Panc1 (cell line): ENCODE results near the gene CX3CL1.

ENCODE experiments used
- POLR2AphosphoS5 ChIP-seq: IDR thresholded peaks from 2 replicates; pipeline ENCODE4 v1.6.1; 2012; ENCODE audit warnings: mild to moderate bottlenecking, low read depth, low read length, moderate library complexity
- SIN3A ChIP-seq: IDR thresholded peaks from 2 replicates; pipeline ENCODE4 v1.6.1; 2012; ENCODE audit warnings: low read depth, mild to moderate bottlenecking, low read length, moderate library complexity, borderline replicate concordance; ENCODE audit not compliant: insufficient read depth
- TCF7L2 ChIP-seq: IDR thresholded peaks from 2 replicates; pipeline ENCODE4 v1.6.1; 2011; ENCODE audit warnings: mild to moderate bottlenecking, low read depth, low read length, inconsistent platforms
- TF ChIP-seq, protein P1 (sequence below): fragments of 450-650 bp; IDR thresholded peaks from 2 replicates; pipeline ENCODE4 v1.5.1; 2017; ENCODE audit warnings: mild to moderate bottlenecking
- TF ChIP-seq, protein P2 (sequence below), 2 experiments: IDR thresholded peaks; 2 replicates each; pipeline ENCODE4 v1.6.1; 2011 to 2012; ENCODE audit warnings: low read depth in 2 of 2, control low read depth in 1 of 2, low read length in 1 of 2, mild to moderate bottlenecking in 1 of 2, moderate library complexity in 1 of 2; ENCODE audit not compliant: insufficient read depth in 1 of 2

DNA sequence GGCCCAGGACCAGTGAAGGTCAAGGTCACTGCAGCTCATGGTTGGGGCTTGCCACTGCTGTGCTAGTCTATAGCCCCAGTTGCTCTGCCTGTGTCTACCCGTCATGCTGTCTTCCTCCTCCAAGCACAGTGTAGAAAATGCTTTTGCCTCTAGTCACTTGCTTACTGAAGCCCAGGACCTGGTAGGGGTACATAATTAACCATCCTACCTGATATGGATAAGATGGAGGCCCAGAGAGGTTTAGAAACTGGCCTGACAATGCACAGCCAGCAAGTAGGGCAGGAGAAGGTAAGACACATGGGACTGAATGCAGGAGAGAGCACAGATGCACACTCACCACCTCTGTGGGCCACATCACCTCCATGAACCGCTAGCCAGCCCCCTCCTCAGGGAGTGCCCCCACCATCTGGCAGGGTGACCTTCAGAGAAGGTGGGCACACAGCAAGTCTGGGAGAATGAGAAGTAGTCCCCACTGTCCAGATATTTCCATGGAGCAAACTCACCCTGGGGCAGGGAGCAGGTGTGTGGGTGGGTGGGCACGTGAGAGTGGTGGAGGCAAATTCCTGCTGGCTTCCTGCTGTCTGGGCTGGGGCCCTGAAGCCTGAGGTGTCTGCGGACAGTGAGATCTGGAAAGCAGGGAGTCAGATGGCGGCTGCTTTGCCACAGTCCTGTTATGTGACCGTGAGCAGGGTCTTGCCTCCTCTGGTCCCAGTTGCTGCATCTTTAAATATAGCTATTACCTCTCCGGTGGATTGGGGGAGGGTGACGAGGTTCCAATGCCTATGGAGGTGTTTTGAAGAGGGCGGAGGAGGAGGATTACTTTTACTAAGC is 1.0 kb downstream of the CX3CL1 start:
- TF ChIP-seq, protein P1, sequence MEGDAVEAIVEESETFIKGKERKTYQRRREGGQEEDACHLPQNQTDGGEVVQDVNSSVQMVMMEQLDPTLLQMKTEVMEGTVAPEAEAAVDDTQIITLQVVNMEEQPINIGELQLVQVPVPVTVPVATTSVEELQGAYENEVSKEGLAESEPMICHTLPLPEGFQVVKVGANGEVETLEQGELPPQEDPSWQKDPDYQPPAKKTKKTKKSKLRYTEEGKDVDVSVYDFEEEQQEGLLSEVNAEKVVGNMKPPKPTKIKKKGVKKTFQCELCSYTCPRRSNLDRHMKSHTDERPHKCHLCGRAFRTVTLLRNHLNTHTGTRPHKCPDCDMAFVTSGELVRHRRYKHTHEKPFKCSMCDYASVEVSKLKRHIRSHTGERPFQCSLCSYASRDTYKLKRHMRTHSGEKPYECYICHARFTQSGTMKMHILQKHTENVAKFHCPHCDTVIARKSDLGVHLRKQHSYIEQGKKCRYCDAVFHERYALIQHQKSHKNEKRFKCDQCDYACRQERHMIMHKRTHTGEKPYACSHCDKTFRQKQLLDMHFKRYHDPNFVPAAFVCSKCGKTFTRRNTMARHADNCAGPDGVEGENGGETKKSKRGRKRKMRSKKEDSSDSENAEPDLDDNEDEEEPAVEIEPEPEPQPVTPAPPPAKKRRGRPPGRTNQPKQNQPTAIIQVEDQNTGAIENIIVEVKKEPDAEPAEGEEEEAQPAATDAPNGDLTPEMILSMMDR = no peak
- TF ChIP-seq POLR2AphosphoS5 = no peak
- TF ChIP-seq, protein P2, sequence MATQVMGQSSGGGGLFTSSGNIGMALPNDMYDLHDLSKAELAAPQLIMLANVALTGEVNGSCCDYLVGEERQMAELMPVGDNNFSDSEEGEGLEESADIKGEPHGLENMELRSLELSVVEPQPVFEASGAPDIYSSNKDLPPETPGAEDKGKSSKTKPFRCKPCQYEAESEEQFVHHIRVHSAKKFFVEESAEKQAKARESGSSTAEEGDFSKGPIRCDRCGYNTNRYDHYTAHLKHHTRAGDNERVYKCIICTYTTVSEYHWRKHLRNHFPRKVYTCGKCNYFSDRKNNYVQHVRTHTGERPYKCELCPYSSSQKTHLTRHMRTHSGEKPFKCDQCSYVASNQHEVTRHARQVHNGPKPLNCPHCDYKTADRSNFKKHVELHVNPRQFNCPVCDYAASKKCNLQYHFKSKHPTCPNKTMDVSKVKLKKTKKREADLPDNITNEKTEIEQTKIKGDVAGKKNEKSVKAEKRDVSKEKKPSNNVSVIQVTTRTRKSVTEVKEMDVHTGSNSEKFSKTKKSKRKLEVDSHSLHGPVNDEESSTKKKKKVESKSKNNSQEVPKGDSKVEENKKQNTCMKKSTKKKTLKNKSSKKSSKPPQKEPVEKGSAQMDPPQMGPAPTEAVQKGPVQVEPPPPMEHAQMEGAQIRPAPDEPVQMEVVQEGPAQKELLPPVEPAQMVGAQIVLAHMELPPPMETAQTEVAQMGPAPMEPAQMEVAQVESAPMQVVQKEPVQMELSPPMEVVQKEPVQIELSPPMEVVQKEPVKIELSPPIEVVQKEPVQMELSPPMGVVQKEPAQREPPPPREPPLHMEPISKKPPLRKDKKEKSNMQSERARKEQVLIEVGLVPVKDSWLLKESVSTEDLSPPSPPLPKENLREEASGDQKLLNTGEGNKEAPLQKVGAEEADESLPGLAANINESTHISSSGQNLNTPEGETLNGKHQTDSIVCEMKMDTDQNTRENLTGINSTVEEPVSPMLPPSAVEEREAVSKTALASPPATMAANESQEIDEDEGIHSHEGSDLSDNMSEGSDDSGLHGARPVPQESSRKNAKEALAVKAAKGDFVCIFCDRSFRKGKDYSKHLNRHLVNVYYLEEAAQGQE (IDR thresholded peaks at IDR 0.05; ENCODE audit: insufficient read depth in 1 of 2, low read depth in 2 of 2, low read length in 1 of 2) = no peak
- TF ChIP-seq TCF7L2 = no peak
- no peak for TF ChIP-seq SIN3A
